Left hindlimb (tissue), 1 donor: ENCODE measurements around the gene SLC12A4.
"Not testable (repeated sequence)": the region's sequence is repeated elsewhere in the genome, so short reads cannot be mapped to it uniquely, and the experiment has no call there.

ENCODE experiments used
- DNase-seq: peaks from one replicate; pipeline ENCODE4 v3.0.0-alpha.2; 2018

SLC12A4 gene

GRCh38 chr16:67968400-67969253, at the start of gene SLC12A4:
TSS of gene SLC12A4 (minus strand) at chr16:67968637. CDS start at chr16:67968553, 84 bp downstream.
- DNase-seq: peak; percentile 95

- no peak for DNase-seq
Measured at GRCh38 chr16:68015681-68016080, 47.2 kb upstream of the SLC12A4 start, which contains the start of gene DPEP2NB. TSS of gene DPEP2NB (minus strand) at chr16:68015911. CDS start at chr16:68015770, 141 bp downstream.

GRCh38 chr16:68013440-68013839, 45.0 kb upstream of the SLC12A4 start:
- no peak for DNase-seq

GRCh38 chr16:68009872-68010271, 41.4 kb upstream of the SLC12A4 start:
- not testable (repeated sequence) for DNase-seq

GRCh38 chr16:68009157-68009735, 40.8 kb upstream of the SLC12A4 start:
- DNase-seq: no peak

GRCh38 chr16:68005786-68006286, 37.4 kb upstream of the SLC12A4 start:
- DNase-seq: no peak

GRCh38 chr16:68005211-68005610, 36.8 kb upstream of the SLC12A4 start:
- no peak for DNase-seq

GRCh38 chr16:68003031-68003430, 34.6 kb upstream of the SLC12A4 start:
- no peak for DNase-seq

GRCh38 chr16:68000450-68000849, 32.0 kb upstream of the SLC12A4 start:
- no peak for DNase-seq

GRCh38 chr16:67999985-68000384, 31.5 kb upstream of the SLC12A4 start:
- DNase-seq: no peak

GRCh38 chr16:67998779-67999688, 30.6 kb upstream of the SLC12A4 start, which contains the start of gene DPEP2:
TSS of gene DPEP2 (minus strand) at chr16:67999484. CDS start at chr16:67993212, 6,272 bp downstream.
- not testable (repeated sequence) for DNase-seq

GRCh38 chr16:67998231-67998778, 29.9 kb upstream of the SLC12A4 start:
- not testable (repeated sequence) for DNase-seq

GRCh38 chr16:67996666-67997065, 28.2 kb upstream of the SLC12A4 start:
- DNase-seq: no peak

GRCh38 chr16:67995423-67995822, 27.0 kb upstream of the SLC12A4 start:
- no peak for DNase-seq

GRCh38 chr16:67994040-67994408, 25.6 kb upstream of the SLC12A4 start:
- peak; percentile 2 for DNase-seq

- peak; percentile 77 for DNase-seq
Measured at GRCh38 chr16:67993207-67994039, 25.0 kb upstream of the SLC12A4 start.

GRCh38 chr16:67992661-67993206, 24.3 kb upstream of the SLC12A4 start:
- DNase-seq: peak; percentile 13

- DNase-seq: peak; percentile 19
Measured at GRCh38 chr16:67990018-67990386, 21.6 kb upstream of the SLC12A4 start.

GRCh38 chr16:67989322-67990017, 21.0 kb upstream of the SLC12A4 start:
- no peak for DNase-seq

- no peak for DNase-seq
Measured at GRCh38 chr16:67988675-67989074, 20.2 kb upstream of the SLC12A4 start.
